ENCODE results near the gene STAT1.

The STAT1 gene

GRCh38 chr2:190959911-190960788 lies 53.8 kb downstream of the STAT1 start:
- DNase-seq (ENCODE audit: low spot score) = no peak

GRCh38 chr2:190953257-190953656 lies 60.7 kb downstream of the STAT1 start:
- no peak for DNase-seq (ENCODE audit: low spot score)

- DNase-seq (ENCODE audit: low spot score) = no peak
Observed at GRCh38 chr2:190950566-190950991, 63.4 kb downstream of the STAT1 start.

DNA sequence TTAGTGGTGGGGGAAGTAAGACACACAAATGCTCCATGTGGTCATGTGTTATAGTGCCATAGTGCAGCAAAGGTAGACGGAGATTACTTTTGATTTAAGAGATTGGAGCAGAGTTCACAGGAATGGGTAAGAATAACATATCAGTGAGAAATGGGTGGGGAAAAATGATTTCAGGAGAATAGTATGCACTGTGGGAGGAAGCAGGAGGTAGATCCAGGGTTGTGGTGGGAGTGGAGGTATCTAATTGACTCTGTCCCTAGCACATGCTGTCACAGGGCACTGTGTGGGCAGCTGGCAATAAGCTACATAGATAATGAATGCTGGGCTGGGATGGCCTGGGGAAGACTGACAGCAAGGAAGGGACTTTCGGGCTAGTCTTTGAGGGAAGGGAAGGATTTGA lies 65.3 kb downstream of the STAT1 start:
- no peak for DNase-seq (ENCODE audit: low spot score)

GRCh38 chr2:190947711-190948251 lies 66.2 kb downstream of the STAT1 start:
- no peak for DNase-seq (ENCODE audit: low spot score)

GRCh38 chr2:190947141-190947540 lies 66.8 kb downstream of the STAT1 start:
- no peak for DNase-seq (ENCODE audit: low spot score)

- DNase-seq (ENCODE audit: low spot score) = no peak
Observed at GRCh38 chr2:190943706-190944105, 70.3 kb downstream of the STAT1 start.

GRCh38 chr2:190942697-190943096 lies 71.3 kb downstream of the STAT1 start:
- no peak for DNase-seq (ENCODE audit: low spot score)

DNA sequence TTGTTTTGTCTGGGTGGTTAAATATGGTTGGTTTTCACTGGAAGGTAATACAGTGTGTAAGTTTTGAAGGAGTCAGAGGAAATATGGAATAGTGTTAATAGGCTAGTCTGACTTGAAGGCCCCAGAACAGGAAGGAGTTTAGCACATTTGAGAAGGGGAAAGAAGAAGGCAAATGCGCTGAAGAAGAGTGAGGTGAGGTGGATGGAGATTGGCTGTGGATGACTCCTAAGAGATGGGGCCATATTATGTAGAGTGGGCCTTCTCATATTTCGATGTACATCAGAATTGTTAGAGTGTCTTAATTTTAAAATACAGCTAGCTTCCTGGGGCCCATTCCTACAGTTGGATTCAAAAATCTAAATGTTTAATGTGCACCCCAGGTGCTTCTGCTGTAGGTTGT lies 72.4 kb downstream of the STAT1 start:
- DNase-seq (ENCODE audit: low spot score) = no peak

DNA sequence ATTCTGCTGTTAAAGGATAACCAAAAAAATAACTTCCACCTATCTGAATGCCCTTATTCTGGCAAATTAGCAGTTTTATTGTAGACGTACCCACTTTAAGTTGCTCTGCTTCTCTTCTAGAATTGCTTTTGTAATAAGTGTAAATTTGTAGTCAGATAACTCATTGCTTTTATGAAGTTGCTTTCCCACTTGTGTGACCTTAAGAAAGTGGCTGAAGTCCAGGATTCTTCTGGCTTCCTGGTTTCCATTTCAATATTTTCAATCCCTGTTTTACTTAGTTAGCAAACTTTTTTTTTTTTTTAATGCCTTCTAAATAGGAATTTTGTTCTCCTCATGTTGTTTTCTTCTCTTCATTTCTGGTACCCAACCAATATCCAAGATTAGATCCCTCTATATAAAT lies 73.5 kb downstream of the STAT1 start:
- no peak for DNase-seq (ENCODE audit: low spot score)

GRCh38 chr2:190938771-190939335 lies 75.1 kb downstream of the STAT1 start:
- DNase-seq (ENCODE audit: low spot score) = no peak

DNA sequence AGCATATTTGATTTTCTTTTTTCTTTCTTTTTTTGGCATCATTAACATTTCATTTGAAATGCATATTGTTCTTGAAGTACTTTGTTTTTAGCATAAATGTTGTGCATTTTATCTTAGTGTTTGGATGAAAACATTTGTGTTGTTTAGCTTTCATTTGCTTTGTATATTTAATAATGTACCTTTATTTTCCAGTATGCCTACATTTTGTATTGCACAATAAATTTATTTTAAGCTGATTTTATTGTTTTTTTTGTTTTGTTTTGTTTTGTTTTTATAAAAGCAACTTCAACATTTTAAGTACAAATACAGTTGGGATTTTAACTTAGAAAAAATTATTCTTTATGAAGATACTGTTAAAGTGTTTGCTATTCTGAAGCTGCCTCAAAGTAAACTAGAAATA lies 78.9 kb downstream of the STAT1 start:
- no peak for DNase-seq (ENCODE audit: low spot score)

DNA sequence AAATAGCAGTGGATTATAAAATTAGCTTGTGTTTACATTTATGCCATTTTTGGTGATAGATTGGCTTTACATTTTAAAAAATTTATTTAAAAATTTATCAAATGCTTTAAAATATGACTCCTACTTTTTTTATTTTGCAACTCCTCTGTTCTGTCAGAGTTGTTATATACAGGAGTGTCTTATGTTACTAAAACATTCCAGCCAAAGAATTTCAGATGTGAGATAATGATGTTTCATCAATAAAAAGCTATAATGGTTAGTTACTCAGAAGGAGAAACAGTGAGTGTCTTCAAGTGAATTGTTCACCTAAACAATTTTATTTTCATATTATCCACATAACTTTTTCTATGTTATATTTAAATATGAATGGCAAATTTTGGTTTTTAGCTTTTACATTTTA lies 80.6 kb downstream of the STAT1 start:
- no peak for DNase-seq (ENCODE audit: low spot score)

- DNase-seq (ENCODE audit: low spot score) = no peak
Observed at GRCh38 chr2:190932514-190932913, 81.5 kb downstream of the STAT1 start.

- no peak for DNase-seq (ENCODE audit: low spot score)
Observed at GRCh38 chr2:190930411-190930810, 83.6 kb downstream of the STAT1 start.

DNA sequence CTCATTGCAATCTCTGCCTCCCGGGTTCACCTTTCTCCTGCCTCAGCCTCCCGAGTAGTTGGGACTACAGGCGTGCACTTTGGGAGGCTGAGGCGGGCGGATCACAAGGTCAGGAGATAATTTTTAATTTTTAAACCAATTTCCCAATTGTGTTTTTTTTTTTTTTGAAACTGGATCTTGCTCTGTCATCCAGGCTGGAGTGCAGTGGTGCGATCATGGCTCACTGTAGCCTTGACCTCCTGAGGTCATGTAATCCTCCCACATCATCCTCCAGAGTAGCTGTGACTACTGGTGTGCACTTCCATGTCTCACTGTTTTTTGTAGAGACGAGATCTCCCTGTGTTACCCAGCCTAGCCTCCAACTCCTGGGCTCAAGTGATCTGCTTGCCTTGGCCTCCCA lies 84.1 kb downstream of the STAT1 start:
- no peak for DNase-seq (ENCODE audit: low spot score)

DNA sequence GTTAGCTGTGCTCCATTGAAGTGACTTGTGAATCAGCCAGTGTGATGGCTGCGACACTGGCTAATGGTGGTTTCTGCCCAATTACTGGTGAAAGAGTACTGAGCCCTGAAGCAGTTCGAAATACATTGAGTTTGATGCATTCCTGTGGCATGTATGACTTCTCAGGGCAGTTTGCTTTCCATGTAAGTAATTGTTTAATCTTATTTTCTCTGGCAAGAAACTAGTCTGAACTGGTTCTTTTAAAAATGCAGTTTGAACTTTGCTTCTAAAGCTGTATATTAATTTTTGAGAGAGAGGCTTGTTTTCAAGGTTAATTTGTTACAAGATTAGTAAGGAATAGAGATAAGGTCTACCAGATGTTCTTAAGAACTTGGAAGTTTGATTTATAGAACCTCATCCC lies 86.7 kb downstream of the STAT1 start:
- DNase-seq (ENCODE audit: low spot score) = no peak

- DNase-seq (ENCODE audit: low spot score) = no peak
Observed at GRCh38 chr2:190922376-190922775, 91.6 kb downstream of the STAT1 start.

DNA sequence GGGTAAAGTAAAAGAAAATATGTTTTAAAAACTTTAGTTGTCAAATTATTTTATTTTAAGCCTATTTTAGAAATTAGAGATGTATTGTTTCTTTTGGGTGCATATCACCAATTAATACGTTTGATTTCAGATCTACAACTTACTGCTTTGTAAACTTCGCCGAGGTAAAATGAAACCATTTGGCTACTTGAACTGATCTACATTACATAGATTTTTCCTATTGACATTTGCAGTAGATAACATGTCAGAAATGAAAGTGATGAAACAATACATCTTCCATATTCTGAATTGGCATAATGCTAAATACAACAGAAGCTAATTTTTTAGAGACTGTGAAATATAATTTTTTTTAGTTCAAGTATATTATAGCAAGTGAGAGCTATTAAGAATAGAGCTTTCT lies 93.9 kb downstream of the STAT1 start:
- no peak for DNase-seq (ENCODE audit: low spot score)

Data from hematopoietic multipotent progenitor cell treated with erythropoietin and hydrocortisone succinate and interleukin-3 and kit ligand, for 17 days (in vitro differentiated cells).